Retinal pigment epithelial cell (primary cell): ENCODE measurements around the gene ALPK1.
A peak's percentile ranks its signal among the peaks of the same experiment; 100 is the strongest.
"Not testable (repeated sequence)": the region's sequence is repeated elsewhere in the genome, so short reads cannot be mapped to it uniquely, and the experiment has no call there.

Experiments
- DNase-seq: peaks from one replicate; pipeline ENCODE4 v3.0.0-alpha.2; 2010; ENCODE audit warnings: low read depth
- H3K4me3 ChIP-seq: 2 replicates; pipeline ENCODE4 v1.5.1; 2011; ENCODE audit warnings: mild to moderate bottlenecking, low read length, control low read depth, moderate library complexity
- TF ChIP-seq, protein P1 (sequence below): conservative IDR thresholded peaks from 2 replicates; pipeline ENCODE4 v1.5.1; 2011; ENCODE audit warnings: low read depth, low read length, control low read depth, inconsistent platforms

ALPK1 gene

DNA sequence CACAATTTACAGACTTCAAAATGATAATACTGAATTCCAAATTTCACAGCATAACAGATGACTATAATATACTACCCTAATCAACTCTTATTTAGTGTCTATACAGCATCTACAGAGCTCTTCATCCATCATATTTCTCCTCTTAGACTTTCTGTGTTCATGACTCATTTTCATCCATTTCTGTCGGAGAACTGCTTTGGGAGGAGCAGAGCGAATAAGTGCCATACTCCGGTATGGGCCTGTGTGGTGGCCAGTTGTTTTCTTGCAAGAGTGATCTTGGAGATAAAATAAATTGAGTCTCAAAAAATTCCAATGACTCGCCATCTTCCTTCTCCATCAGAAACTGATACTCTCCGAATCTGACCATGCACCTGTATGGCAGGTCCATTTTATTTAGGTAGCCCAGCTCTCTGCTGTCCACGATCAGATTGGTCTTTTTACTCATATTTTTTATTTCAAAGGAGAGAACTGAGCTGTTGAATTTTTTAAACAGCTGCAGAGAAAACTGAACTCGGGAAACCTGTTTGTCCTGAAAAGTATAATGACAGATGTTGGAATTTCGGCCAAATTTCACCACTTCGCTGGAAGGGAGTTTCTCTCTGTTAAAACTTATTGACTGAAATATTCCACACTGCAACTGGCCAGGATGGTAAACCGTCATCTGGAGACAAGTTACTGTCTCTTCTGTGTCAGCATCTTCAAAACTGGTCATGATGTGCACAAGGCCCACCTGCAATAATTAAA, 19.3 kb upstream of the ALPK1 start:
- TF ChIP-seq, protein P1, sequence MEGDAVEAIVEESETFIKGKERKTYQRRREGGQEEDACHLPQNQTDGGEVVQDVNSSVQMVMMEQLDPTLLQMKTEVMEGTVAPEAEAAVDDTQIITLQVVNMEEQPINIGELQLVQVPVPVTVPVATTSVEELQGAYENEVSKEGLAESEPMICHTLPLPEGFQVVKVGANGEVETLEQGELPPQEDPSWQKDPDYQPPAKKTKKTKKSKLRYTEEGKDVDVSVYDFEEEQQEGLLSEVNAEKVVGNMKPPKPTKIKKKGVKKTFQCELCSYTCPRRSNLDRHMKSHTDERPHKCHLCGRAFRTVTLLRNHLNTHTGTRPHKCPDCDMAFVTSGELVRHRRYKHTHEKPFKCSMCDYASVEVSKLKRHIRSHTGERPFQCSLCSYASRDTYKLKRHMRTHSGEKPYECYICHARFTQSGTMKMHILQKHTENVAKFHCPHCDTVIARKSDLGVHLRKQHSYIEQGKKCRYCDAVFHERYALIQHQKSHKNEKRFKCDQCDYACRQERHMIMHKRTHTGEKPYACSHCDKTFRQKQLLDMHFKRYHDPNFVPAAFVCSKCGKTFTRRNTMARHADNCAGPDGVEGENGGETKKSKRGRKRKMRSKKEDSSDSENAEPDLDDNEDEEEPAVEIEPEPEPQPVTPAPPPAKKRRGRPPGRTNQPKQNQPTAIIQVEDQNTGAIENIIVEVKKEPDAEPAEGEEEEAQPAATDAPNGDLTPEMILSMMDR, result no peak
- no peak overlapping the region for H3K4me3 ChIP-seq
- DNase-seq, result no peak

DNA sequence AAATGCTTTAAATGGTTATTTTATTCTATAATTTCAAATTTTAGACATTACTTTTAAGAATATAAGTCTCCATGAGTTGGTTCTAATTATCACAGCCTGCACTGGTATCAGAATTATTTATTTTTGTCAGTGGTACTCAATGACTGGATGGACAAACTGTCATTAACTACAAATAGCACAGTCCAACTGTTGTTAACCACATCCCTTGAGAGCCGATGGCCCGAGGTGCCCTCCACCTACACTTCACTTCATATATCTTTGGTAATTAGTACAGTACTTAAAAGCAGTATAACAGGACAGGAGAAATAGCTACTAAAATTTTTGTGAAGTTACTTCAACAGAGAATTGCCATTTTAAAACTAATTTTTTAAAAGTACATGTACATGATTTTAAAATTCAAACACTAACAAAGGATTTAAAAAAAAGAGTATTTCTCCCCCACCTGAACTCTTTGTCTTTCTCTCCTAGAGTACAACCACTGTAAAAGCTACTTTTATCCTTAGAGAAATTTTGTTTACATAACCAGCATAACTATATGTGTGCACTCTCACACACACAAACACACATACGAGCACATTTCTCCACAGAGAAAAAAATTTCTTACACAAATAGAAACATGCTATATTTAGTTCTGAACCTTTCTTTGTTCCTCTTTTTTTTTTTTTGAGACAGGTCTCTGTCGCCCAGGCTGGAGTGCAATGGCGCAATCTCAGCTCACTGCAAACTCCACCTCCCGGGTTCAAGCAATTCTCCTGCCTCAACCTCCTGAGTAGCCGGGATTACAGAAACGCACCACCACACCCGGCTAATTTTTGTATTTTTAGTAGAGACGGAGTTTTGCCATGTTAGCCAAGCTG, 17.9 kb upstream of the ALPK1 start:
- H3K4me3 ChIP-seq, result no peak overlapping the region
- DNase-seq, result no peak
- TF ChIP-seq, protein P1, result no peak

DNA sequence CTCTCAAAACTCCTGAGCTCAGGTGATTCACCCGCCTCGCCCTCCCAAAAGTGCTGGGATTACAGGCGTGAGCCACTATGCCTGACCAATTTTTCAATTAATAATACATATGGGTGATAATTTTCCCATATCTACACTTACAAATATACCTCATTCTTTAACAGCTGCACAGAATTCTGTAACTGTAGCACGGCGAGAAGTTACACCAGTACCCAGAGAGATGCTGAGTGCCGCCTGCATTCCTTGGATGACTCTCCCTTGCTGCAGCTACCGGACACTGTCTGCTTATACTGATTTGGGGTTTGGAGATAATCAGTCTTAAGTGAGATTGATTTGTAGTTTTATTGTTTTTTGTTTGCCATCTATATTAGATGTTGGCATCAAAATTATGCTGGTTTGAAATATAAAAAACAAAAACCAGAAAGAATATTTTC, 17.3 kb upstream of the ALPK1 start:
- no peak for DNase-seq
- TF ChIP-seq, protein P1, result no peak
- H3K4me3 ChIP-seq, result no peak overlapping the region

DNA sequence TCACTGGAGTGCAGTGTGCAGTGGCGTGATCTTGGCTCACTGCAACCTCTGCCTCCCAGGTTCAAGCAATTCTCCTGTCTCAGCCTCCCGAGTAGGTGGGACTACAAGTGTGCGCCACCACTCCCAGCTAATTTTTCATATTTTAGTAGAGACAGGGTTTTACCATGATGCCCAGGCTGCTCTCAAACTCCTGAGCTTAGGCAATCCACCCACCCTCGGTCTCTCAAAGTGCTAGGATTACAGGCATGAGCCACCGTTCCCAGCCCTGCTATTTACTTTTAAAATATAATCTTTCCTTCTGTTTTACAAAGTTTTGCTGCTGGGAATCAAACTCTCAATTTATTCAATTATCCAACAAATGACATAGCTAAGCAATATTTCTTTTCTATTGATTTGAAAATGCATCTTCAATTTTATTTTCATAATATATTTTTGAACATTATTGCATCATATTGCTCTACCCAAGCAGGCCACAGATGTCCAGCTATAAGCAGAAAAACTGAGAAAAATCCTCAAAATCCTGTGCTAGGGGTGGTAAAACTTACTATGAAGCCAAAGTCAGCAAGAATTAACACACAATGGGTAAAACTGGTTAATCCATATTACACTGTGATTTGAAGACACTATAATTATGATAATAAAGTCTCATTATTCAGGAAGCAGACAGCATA, 16.6 kb upstream of the ALPK1 start:
- no peak for DNase-seq
- TF ChIP-seq, protein P1, result no peak
- H3K4me3 ChIP-seq, result no peak overlapping the region

DNA sequence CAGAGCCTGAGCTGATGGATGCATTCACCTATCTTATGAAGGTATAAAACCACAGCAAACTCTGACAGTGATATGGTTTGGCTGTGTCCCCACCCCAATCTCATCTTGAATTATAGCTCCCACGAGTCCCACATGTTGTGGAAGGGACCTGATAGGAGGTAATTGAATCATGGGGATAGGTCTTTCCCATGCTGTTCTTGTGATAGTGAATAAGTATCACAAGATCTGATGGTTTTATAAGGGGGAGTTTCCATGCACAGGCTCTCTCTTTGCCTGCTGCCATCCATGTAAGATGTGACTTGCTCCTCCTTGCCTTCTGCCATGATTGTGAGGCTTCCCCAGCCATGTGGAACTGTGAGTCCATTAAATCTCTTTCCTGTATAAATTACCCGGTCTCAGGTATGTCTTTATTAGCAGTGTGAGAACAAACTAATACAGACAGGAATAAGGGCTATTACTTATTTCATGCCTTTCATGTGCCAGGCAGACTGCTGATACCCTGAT, 15.2 kb upstream of the ALPK1 start:
- not testable (repeated sequence) for H3K4me3 ChIP-seq, DNase-seq

DNA sequence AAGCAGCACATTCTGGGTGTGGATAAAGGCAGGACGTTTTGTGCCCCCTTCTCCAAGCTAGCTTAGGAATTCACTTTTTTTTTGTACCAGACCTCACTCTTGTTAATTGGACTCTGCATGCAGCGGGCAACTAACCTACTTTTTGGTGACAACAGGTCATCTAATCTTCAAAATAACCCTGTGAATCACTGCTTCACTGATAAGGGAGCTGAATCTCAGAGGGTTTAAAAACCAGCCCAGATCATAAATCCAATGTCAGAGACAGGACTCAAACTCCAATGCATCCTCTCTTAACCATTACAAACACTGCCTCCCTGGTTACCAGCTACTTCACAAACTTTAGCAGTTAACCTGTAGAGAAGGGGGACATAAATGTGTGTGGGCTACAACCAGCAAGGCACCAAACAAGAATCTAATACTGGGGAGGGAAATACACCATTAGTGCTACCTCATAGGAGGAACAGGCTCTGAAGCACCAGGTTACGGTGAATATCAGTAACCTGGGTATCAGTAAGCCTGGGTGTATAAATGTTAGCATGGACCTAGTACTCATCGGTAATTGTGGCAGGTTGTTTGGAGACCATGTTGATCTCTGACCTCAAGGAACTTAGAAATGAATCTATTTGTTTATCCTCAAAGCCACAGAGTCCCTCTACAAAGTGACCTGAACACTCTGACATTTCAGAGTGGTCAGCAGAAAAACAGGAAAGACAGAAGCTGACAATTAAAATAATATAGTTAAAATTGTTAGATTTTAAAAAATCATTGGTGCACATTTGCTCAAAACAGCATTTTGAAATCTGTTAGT, 14.1 kb upstream of the ALPK1 start:
- no peak for DNase-seq
- no peak overlapping the region for H3K4me3 ChIP-seq
- TF ChIP-seq, protein P1, result no peak

DNA sequence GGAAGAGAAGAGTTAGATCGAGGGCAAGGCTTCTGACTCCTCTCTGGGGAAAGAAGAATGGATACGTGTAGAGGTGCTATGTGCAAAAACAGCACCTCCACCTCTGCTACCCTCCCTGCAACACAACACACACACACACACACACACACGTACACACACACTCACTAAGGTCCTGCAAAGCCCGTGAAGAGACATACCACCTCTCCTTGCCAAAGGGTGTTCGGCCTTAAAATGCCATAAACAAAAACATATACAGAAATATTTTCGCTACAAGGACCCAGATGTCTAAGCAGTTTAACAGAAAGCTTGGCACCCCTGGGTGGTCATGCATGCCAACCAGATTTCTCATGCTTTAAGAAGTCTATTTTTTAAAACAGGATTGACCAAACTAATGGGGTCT, 13.0 kb upstream of the ALPK1 start:
- TF ChIP-seq, protein P1, result no peak
- peak overlapping the region; percentile 73 for H3K4me3 ChIP-seq
- DNase-seq, result no peak
